HCT116 (cell line): ENCODE measurements around the gene TBCD. TPM values are rescaled to one million over a fixed set of nuclear protein-coding genes. Genes with fewer than 3 reads are reported as not detected.

Source experiments
- ATAC-seq: fragments of 200-7000 bp; cut with Tn5 transposase; 2 replicates; pipeline ENCODE4 v1.9.1; 2020; ENCODE audit warnings: mild to moderate bottlenecking, moderate library complexity
- BruUV-seq: library from RNA; stranded (reverse); fragments of 400-500 nt; replicated peaks from 2 replicates; lab custom pipeline; 2021; lab: Mats Ljungman, UMichigan
- CTCF ChIA-PET: fragments of 300-600 bp; sonication (Branson Sonifier 250); formaldehyde crosslinking; loops from one replicate; lab custom pipeline; 2021; ENCODE audit warnings: antibody characterized with exemption; lab: Charles Lee
- POLR2A ChIA-PET: fragments of 300-600, 350-600 bp; sonication (Branson Sonifier 250); formaldehyde crosslinking; loops from one replicate; lab custom pipeline; 2021; ENCODE audit warnings: antibody characterized with exemption; lab: Charles Lee
- RAD21 ChIA-PET, 2 experiments: fragments of 300-600 bp; sonication (Branson Sonifier 250); formaldehyde crosslinking; loops; one replicate each; lab custom pipeline; 2023; ENCODE audit warnings: low total read pairs in 2 of 2; ENCODE audit not compliant: uncharacterized antibody in 2 of 2, unreplicated experiment in 2 of 2, low non-redundant PET in 1 of 2; lab: Charles Lee
- DNase-seq: peaks from one replicate; pipeline ENCODE4 v3.0.0-alpha.2; 2010; ENCODE audit warnings: low read depth, low spot score
- H2AFZ ChIP-seq: fragments of 200-600 bp; shearing (Covaris generic), sonication (generic); 2 replicates; pipeline ENCODE4 v1.6.1; 2017; ENCODE audit warnings: low read depth, mixed run types, mixed read lengths, antibody characterized with exemption, low read length; ENCODE audit not compliant: poor library complexity, severe bottlenecking
- H3K27ac ChIP-seq: 2 replicates; pipeline ENCODE4 v1.5.1; 2012; ENCODE audit warnings: low read depth, low read length
- H3K27me3 ChIP-seq: fragments of 200-600 bp; sonication (generic); 2 replicates; pipeline ENCODE4 v1.6.1; 2016; ENCODE audit warnings: mixed run types, low read length, mixed read lengths; ENCODE audit not compliant: insufficient read depth
- H3K36me3 ChIP-seq, 2 experiments: fragments of 200-500 bp in 1 of 2; fragments of 200-600 bp in 1 of 2; sonication (Bioruptor generic) in 1 of 2; sonication (generic) in 1 of 2; 2 replicates each; pipeline versions ENCODE4 v1.5.1 to v1.6.1; 2014 to 2016; ENCODE audit warnings: low read length in 2 of 2, inconsistent platforms in 1 of 2, mixed read lengths in 1 of 2, mixed run types in 1 of 2; ENCODE audit not compliant: insufficient read depth in 2 of 2, control insufficient read depth in 1 of 2
- H3K4me1 ChIP-seq, 2 experiments: fragments of 200-600 bp in 1 of 2; sonication (generic) in 1 of 2; 2 replicates each; pipeline versions ENCODE4 v1.5.1 to v1.6.1; 2012 to 2017; ENCODE audit warnings: low read length in 2 of 2, inconsistent platforms in 1 of 2, mild to moderate bottlenecking in 1 of 2, mixed read lengths in 1 of 2, mixed run types in 1 of 2, moderate library complexity in 1 of 2; ENCODE audit not compliant: insufficient read depth in 2 of 2, control insufficient read depth in 1 of 2
- H3K4me2 ChIP-seq: fragments of 200-600 bp; sonication (generic); 2 replicates; pipeline ENCODE4 v1.6.1; 2017; ENCODE audit warnings: mixed run types, low read length, mixed read lengths
- H3K4me3 ChIP-seq, 2 experiments: fragments of 200-600 bp in 1 of 2; sonication (generic) in 1 of 2; replicated peaks in 1 of 2; 2 replicates each; pipeline ENCODE4 v1.5.1; 2011 to 2016; ENCODE audit warnings: low read length in 2 of 2, control low read depth in 1 of 2, low read depth in 1 of 2, mild to moderate bottlenecking in 1 of 2, mixed read lengths in 1 of 2, mixed run types in 1 of 2
- H3K79me2 ChIP-seq: fragments of 200-600 bp; sonication (generic); 2 replicates; pipeline ENCODE4 v1.6.1; 2017; ENCODE audit warnings: mild to moderate bottlenecking, mixed run types, low read length, moderate library complexity, mixed read lengths; ENCODE audit not compliant: insufficient read depth
- H3K9ac ChIP-seq: fragments of 200-600 bp; sonication (generic); 2 replicates; pipeline ENCODE4 v1.6.1; 2016; ENCODE audit warnings: low read length, mixed read lengths
- H3K9me2 ChIP-seq: fragments of 200-600 bp; sonication (generic), shearing (Covaris generic); 2 replicates; pipeline ENCODE4 v1.6.1; 2017; ENCODE audit warnings: mixed run types, mild to moderate bottlenecking, moderate library complexity; ENCODE audit not compliant: insufficient read depth
- H3K9me3 ChIP-seq, 2 experiments: fragments of 200-500 bp in 1 of 2; fragments of 200-600 bp in 1 of 2; sonication (Bioruptor generic) in 1 of 2; sonication (generic) in 1 of 2; 2 replicates each; pipeline ENCODE4 v1.6.1; 2014 to 2017; ENCODE audit warnings: low read length in 2 of 2, mixed read lengths in 2 of 2, inconsistent platforms in 1 of 2, low read depth in 1 of 2, mild to moderate bottlenecking in 1 of 2, mixed run types in 1 of 2, moderate library complexity in 1 of 2; ENCODE audit not compliant: control insufficient read depth in 1 of 2, insufficient read depth in 1 of 2
- H4K20me1 ChIP-seq: fragments of 200-600 bp; sonication (generic), shearing (Covaris generic); 2 replicates; pipeline ENCODE4 v1.6.1; 2017; ENCODE audit warnings: mixed run types, mild to moderate bottlenecking, moderate library complexity; ENCODE audit not compliant: insufficient read depth
- CBX3 ChIP-seq: IDR thresholded peaks from 2 replicates; pipeline ENCODE4 v1.6.1; 2012; ENCODE audit warnings: low read depth
- FOSL1 ChIP-seq: IDR thresholded peaks from 2 replicates; pipeline ENCODE4 v1.6.1; 2012; ENCODE audit warnings: low read depth
- JUND ChIP-seq: IDR thresholded peaks from 2 replicates; pipeline ENCODE4 v1.6.1; 2012
- MAX ChIP-seq: IDR thresholded peaks from 2 replicates; pipeline ENCODE4 v1.6.1; 2012
- POLR2A ChIP-seq: IDR thresholded peaks from 2 replicates; pipeline ENCODE4 v1.7.0; 2011; ENCODE audit warnings: borderline replicate concordance; ENCODE audit not compliant: insufficient read depth, insufficient read length; ENCODE audit errors: extremely low read depth
- REST ChIP-seq: IDR thresholded peaks from 2 replicates; pipeline ENCODE4 v1.6.1; 2012; ENCODE audit warnings: low read depth
- YY1 ChIP-seq: IDR thresholded peaks from 2 replicates; pipeline ENCODE4 v1.6.1; 2011; ENCODE audit warnings: low read length, low read depth, moderate library complexity, mild to moderate bottlenecking; ENCODE audit not compliant: insufficient replicate concordance; ENCODE audit errors: extremely low read depth
- ZNF274 ChIP-seq: fragments of 200-500 bp; sonication (Bioruptor generic); IDR thresholded peaks from 2 replicates; pipeline ENCODE4 v1.6.1; 2014; ENCODE audit warnings: mild to moderate bottlenecking, low read depth, low read length, inconsistent platforms
- intact Hi-C: fragments of 100-400 bp; cut with micrococcal nuclease; formaldehyde crosslinking; loops from 2 replicates; pipeline ENCODE4 v1.10.0; 2022
- total RNA-seq: library from RNA; stranded (reverse); gene quantifications from one replicate; pipeline ENCODE4 v1.2.1, GENCODE V29; 2021; ENCODE audit not compliant: unreplicated experiment

Gene TBCD
- total RNA-seq, 1 experiment from 2014 or later = 152 TPM

GRCh38 chr17:82878527-82878926, 126.7 kb downstream of the TBCD start (continued):
- TF ChIP-seq REST (no peak), CBX3 (no peak)

DNA sequence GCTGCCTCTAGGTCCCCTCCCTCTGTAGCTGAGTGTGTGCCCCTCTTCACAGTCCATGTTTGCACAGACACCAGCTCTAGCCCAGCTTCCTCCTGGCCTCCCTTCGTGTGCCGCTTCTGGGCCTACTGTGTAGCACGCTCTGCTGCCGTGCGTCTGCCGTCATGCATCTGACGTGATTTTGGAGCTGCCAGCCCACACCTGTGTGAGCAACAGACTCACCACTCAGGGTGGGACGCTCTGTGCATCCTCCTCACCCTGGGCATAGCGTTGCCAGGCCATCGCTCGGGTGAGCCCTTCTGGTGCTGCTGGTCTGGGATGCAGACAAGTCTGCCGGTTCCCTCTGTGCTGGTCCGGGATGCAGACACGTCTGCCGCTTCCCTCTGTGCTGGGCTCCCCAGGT, 127.4 kb downstream of the TBCD start:
- Histone ChIP-seq H3K36me3 (no peaks in the 10 kb centered on the region; a peak in 1 of 4 replicates), H3K4me3 (no peak overlapping the region), H3K9me2 (no peaks in the 10 kb centered on the region), H3K9ac (no peak overlapping the region), H2AFZ (no peak overlapping the region), H3K27me3 (no peaks in the 10 kb centered on the region), H4K20me1 (no peaks in the 10 kb centered on the region), H3K4me2 (no peak overlapping the region), H3K79me2 (peaks cover 46% of the 10 kb centered on the region; the same call in 1 of the 2 replicates), H3K9me3 (no peaks in the 10 kb centered on the region), H3K27ac (no peak overlapping the region), H3K4me1 (peaks cover 18 to 29% of the 10 kb centered on the region in 2 experiments)
- DNase-seq (no peak), ATAC-seq (no peak)
- CTCF ChIA-PET = no interaction called here
- BruUV-seq = no TSS peak
- POLR2A ChIA-PET = no interaction called here
- intact Hi-C loops = no loop called here
- TF ChIP-seq JUND = no peak
- no peak for TF ChIP-seq MAX
- no peak for TF ChIP-seq FOSL1
- no peak for TF ChIP-seq POLR2A
- no peak for TF ChIP-seq ZNF274
- no peak for TF ChIP-seq YY1
- RAD21 ChIA-PET = no interaction called here
